HG03520 (cell line): Measurements from ENCODE around the gene NCKAP1.
"Not testable (repeated sequence)": the region's sequence is repeated elsewhere in the genome, so short reads cannot be mapped to it uniquely, and the experiment has no call there.

Source experiments
- ATAC-seq: cut with Tn5 transposase; IDR thresholded peaks from one replicate; pipeline ENCODE4 v1.9.1; 2021; ENCODE audit warnings: mild to moderate bottlenecking, moderate library complexity; ENCODE audit not compliant: unreplicated experiment

Gene NCKAP1

GRCh38 chr2:183009249-183009899 lies 28.9 kb downstream of the NCKAP1 start:
- no peak for ATAC-seq

GRCh38 chr2:183001948-183002347 lies 36.3 kb downstream of the NCKAP1 start:
- no peak for ATAC-seq

GRCh38 chr2:183000846-183001245 lies 37.4 kb downstream of the NCKAP1 start:
- no peak for ATAC-seq

GRCh38 chr2:182999348-183000028 lies 38.8 kb downstream of the NCKAP1 start:
- ATAC-seq: no peak

GRCh38 chr2:182994228-182994912 lies 43.9 kb downstream of the NCKAP1 start:
- ATAC-seq: no peak

GRCh38 chr2:182982941-182983340 lies 55.3 kb downstream of the NCKAP1 start:
- no peak for ATAC-seq

GRCh38 chr2:182981475-182981874 lies 56.8 kb downstream of the NCKAP1 start:
- ATAC-seq: not testable (repeated sequence)

- ATAC-seq: no peak
Measured at GRCh38 chr2:182980652-182981051, 57.6 kb downstream of the NCKAP1 start.

GRCh38 chr2:182980115-182980514 lies 58.1 kb downstream of the NCKAP1 start:
- peak; percentile 78 for ATAC-seq

GRCh38 chr2:182977463-182977862 lies 60.8 kb downstream of the NCKAP1 start:
- ATAC-seq: peak; percentile 43

GRCh38 chr2:182973441-182974352 lies 64.6 kb downstream of the NCKAP1 start:
- ATAC-seq: no peak

GRCh38 chr2:182972548-182972942 lies 65.7 kb downstream of the NCKAP1 start:
- no peak for ATAC-seq

- peak; percentile 58 for ATAC-seq
Measured at GRCh38 chr2:182971820-182972547, 66.3 kb downstream of the NCKAP1 start.

GRCh38 chr2:182970486-182970885 lies 67.8 kb downstream of the NCKAP1 start:
- ATAC-seq: no peak

GRCh38 chr2:182968493-182968892 lies 69.8 kb downstream of the NCKAP1 start:
- ATAC-seq: no peak

GRCh38 chr2:182966356-182966755 lies 71.9 kb downstream of the NCKAP1 start:
- not testable (repeated sequence) for ATAC-seq

- no peak for ATAC-seq
Measured at GRCh38 chr2:182962641-182963040, 75.6 kb downstream of the NCKAP1 start.

- not testable (repeated sequence) for ATAC-seq
Measured at GRCh38 chr2:182960869-182961268, 77.4 kb downstream of the NCKAP1 start.

GRCh38 chr2:182954789-182955188 lies 83.5 kb downstream of the NCKAP1 start:
- ATAC-seq: no peak

- no peak for ATAC-seq
Measured at GRCh38 chr2:182952741-182953450, 85.4 kb downstream of the NCKAP1 start.
